Measurements from ENCODE around the gene EXOC3.

- no peak for TF ChIP-seq BRCA1 (IDR thresholded peaks at IDR 0.05; ENCODE audit: low read depth, low read length)
- TF ChIP-seq JUND (IDR thresholded peaks at IDR 0.05; ENCODE audit: low read length): no peak
- TF ChIP-seq EGR1 (IDR thresholded peaks at IDR 0.05; ENCODE audit: borderline replicate concordance, low read depth, low read length): no peak
- no peak for TF ChIP-seq CTCF (IDR thresholded peaks at IDR 0.05; ENCODE audit: control extremely low read depth in 1 of 3, insufficient read depth in 1 of 3, low read depth in 1 of 3, low read length in 3 of 3)
- no peak for TF ChIP-seq TCF12 (IDR thresholded peaks at IDR 0.05; ENCODE audit: low read depth, low read length)
- TF ChIP-seq POLR2AphosphoS5 (IDR thresholded peaks at IDR 0.05; ENCODE audit: low read depth, low read length): no peak
- TF ChIP-seq RXRA (IDR thresholded peaks at IDR 0.05; ENCODE audit: insufficient read depth, low read depth, low read length): no peak
- no peak for TF ChIP-seq POU5F1 (IDR thresholded peaks at IDR 0.05; ENCODE audit: low read depth, low read length)
- no peak for TF ChIP-seq MAFK (IDR thresholded peaks at IDR 0.05; ENCODE audit: low read depth, low read length)
Observed at GRCh38 chr5:493119-493701, 50.2 kb downstream of the EXOC3 start.
